Fibroblast of skin of scalp (primary cell): ENCODE measurements around the gene CD81.
"Not testable (repeated sequence)": the region's sequence is repeated elsewhere in the genome, so short reads cannot be mapped to it uniquely, and the experiment has no call there.

Experiments
- DNase-seq: peaks from one replicate; pipeline ENCODE4 v3.0.0-alpha.2; 2013

CD81 gene

GRCh38 chr11:2357651-2358050 lies 19.5 kb upstream of the CD81 start:
- not testable (repeated sequence) for DNase-seq

- no peak for DNase-seq
Observed at GRCh38 chr11:2358754-2359442, 18.2 kb upstream of the CD81 start.

DNA sequence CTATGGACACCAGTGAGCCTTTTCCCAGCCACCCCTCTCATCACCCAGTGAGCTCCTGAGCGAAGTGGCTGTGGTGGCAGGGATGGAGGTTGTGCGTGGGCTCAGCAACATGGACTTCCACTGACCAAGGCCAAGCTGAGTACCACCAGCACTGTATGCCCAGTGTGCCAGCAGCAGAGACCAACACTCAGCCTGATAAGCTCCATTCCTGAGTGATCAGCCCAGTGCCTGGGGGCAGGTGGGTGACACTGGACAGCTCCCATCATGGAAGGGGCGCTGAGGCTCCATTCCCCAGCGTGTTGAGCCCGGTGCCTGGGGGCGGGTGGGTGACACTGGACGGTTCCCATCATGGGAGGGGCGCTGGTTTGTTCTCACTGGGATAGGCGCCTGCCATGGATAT lies 17.6 kb upstream of the CD81 start:
- DNase-seq = no peak

- no peak for DNase-seq
Observed at GRCh38 chr11:2360081-2360642, 16.9 kb upstream of the CD81 start.

GRCh38 chr11:2361565-2361964 lies 15.5 kb upstream of the CD81 start:
- no peak for DNase-seq

DNA sequence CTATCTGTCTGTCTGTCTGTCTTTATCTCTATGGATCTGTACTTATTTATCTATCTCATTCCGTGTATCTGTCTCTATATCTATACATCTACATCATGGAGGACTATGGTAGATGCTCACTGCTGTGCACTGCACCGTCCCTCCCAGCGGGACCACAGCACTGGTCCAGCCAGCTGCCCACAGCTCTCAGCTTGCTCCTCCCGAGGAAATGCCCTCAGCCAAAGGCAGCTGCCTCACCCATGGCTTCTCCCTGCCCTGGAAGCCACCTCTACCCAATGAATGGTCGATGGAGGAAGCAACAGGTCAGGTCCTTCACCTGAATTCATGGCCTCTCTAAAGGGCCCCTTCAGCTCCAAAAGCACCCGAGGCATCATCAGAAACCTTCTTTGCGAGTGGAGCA lies 14.7 kb upstream of the CD81 start:
- DNase-seq = no peak

DNA sequence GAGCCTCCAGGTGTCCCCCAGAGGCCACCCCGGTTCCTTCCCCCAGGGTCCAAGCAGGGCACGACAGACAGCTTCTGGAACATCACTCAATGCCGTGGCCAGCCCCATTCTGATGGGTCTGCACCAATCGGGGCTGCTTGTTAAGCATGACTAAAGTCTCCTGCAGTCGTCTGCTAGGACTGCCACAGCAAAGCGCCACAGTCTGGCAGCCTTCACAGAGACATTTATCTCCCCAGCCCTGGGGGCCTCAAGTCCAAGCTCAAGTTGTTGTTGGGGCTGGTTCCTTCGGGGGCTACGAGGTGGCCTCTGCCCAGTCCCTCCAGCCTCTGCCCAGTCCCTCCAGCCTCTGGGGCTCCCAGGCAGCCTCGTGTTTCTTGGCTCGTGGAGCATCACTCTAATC lies 14.0 kb upstream of the CD81 start:
- DNase-seq = no peak

GRCh38 chr11:2363577-2364370 lies 13.3 kb upstream of the CD81 start:
- DNase-seq = no peak

- not testable (repeated sequence) for DNase-seq
Observed at GRCh38 chr11:2364386-2364785, 12.7 kb upstream of the CD81 start.

GRCh38 chr11:2365571-2366210 lies 11.4 kb upstream of the CD81 start:
- DNase-seq = no peak

GRCh38 chr11:2366276-2366675 lies 10.8 kb upstream of the CD81 start:
- no peak for DNase-seq

- no peak for DNase-seq
Observed at GRCh38 chr11:2366733-2367132, 10.4 kb upstream of the CD81 start.

GRCh38 chr11:2367266-2368160 lies 9.6 kb upstream of the CD81 start:
- no peak for DNase-seq

- no peak for DNase-seq
Observed at GRCh38 chr11:2368178-2368850, 8.8 kb upstream of the CD81 start.

- no peak for DNase-seq
Observed at GRCh38 chr11:2368851-2369180, 8.3 kb upstream of the CD81 start.

DNA sequence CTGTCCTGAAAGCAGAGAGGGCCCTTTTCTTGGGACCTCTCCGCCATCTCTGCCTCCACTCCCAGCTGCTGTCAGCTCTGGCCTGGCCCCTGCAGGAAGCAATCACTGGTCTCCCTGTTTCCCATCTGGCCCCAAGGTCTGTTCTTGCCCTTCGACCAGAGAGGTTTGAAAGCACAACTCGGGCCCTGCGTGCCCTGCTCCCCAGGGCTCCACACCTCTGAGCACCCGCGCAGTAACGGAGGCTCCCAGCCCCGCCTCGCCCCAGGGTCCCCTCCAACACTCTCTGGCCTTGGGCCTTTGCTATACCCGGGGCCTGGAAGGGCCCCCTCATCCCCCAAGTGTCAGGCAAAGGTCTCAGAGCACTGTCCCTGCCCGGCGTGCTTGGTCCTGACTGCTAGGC lies 7.8 kb upstream of the CD81 start:
- no peak for DNase-seq

DNA sequence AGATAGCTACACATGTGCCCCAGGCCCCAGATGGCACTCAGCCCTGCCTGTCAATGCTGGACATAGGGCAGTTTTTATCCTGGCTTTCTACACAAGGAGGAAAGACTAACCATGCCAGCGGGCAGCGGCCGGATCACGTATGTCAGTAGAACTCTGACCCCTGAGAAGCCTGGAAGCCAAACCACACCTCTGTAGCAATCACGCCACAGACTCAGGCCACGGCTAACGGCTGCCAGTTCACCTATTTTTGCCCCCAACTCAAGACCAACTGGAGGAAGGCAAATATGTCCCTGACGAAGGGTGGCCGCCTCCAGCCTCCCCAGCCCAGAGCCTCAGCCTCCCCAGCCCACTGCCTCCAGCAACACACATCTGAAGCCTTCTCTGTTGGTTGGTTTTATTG lies 7.2 kb upstream of the CD81 start:
- DNase-seq = no peak

- no peak for DNase-seq
Observed at GRCh38 chr11:2374456-2375201, 2.5 kb upstream of the CD81 start.

GRCh38 chr11:2375341-2375853 lies 1.7 kb upstream of the CD81 start:
- no peak for DNase-seq

GRCh38 chr11:2375964-2376551 lies 1.1 kb upstream of the CD81 start:
- no peak for DNase-seq
